ENCODE data around the gene RGS7.
"Not testable (repeated sequence)": the region's sequence is repeated elsewhere in the genome, so short reads cannot be mapped to it uniquely, and the experiment has no call there.

The RGS7 gene

GRCh38 chr1:241177660-241178059 lies 179.3 kb downstream of the RGS7 start:
- Histone ChIP-seq H3K9ac (ENCODE audit: low read length in 2 of 2) (no peak overlapping the region), H3K36me3 (ENCODE audit: control insufficient read depth in 2 of 2, insufficient read depth in 2 of 2, low read length in 2 of 2) (no peaks in the 10 kb centered on the region), H3K9me3 (ENCODE audit: control insufficient read depth in 2 of 2, low read length in 2 of 2) (peaks cover 0 to 2% of the 10 kb centered on the region in 2 donors), H3K4me1 (ENCODE audit: control insufficient read depth, insufficient read depth, low read length) (no peaks in the 10 kb centered on the region), H3K27me3 (ENCODE audit: control insufficient read depth in 1 of 2, insufficient read depth in 2 of 2, low read length in 2 of 2) (no peaks in the 10 kb centered on the region), H3K4me3 (ENCODE audit: low read length in 2 of 2) (no peak overlapping the region), H3K27ac (ENCODE audit: low read length) (no peak overlapping the region)

GRCh38 chr1:241172486-241172885 lies 184.5 kb downstream of the RGS7 start:
- Histone ChIP-seq H3K27me3 (ENCODE audit: control insufficient read depth in 1 of 2, insufficient read depth in 2 of 2, low read length in 2 of 2) (no peaks in the 10 kb centered on the region), H3K9ac (ENCODE audit: low read length in 2 of 2) (no peak overlapping the region), H3K4me3 (ENCODE audit: low read length in 2 of 2) (no peak overlapping the region), H3K36me3 (ENCODE audit: control insufficient read depth in 2 of 2, insufficient read depth in 2 of 2, low read length in 2 of 2) (no peaks in the 10 kb centered on the region), H3K9me3 (ENCODE audit: control insufficient read depth in 2 of 2, low read length in 2 of 2) (no peaks in the 10 kb centered on the region), H3K27ac (ENCODE audit: low read length) (no peak overlapping the region), H3K4me1 (ENCODE audit: control insufficient read depth, insufficient read depth, low read length) (no peaks in the 10 kb centered on the region)

DNA sequence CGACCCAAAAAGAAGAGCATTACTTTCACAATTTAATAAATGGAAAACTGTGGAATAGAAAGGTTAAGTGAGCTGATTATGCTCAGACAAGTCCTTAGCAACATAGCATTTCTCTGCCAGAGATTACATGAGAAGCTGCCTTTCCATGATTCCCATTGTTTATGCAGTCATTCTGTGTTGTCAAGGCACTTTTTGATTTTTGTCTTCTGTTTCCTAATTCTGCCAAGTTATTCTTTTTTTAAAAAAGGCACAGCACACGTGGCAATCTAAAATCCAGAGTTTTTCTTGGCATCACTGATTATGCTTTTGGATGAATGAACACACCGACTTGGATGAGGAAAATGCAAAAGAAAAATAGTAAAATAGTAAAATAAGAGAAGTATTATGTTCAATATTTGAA lies 185.0 kb downstream of the RGS7 start:
- Histone ChIP-seq H3K36me3 (ENCODE audit: control insufficient read depth in 2 of 2, insufficient read depth in 2 of 2, low read length in 2 of 2) (no peaks in the 10 kb centered on the region), H3K4me1 (ENCODE audit: control insufficient read depth, insufficient read depth, low read length) (no peaks in the 10 kb centered on the region), H3K9ac (ENCODE audit: low read length in 2 of 2) (no peak overlapping the region), H3K27ac (ENCODE audit: low read length) (no peak overlapping the region), H3K9me3 (ENCODE audit: control insufficient read depth in 2 of 2, low read length in 2 of 2) (no peaks in the 10 kb centered on the region), H3K27me3 (ENCODE audit: control insufficient read depth in 1 of 2, insufficient read depth in 2 of 2, low read length in 2 of 2) (no peaks in the 10 kb centered on the region), H3K4me3 (ENCODE audit: low read length in 2 of 2) (no peak overlapping the region)

GRCh38 chr1:241167121-241167630 lies 189.8 kb downstream of the RGS7 start:
- no peaks in the 10 kb centered on the region for H3K9me3 ChIP-seq (ENCODE audit: control insufficient read depth in 2 of 2, low read length in 2 of 2)
- H3K36me3 ChIP-seq (ENCODE audit: control insufficient read depth in 2 of 2, insufficient read depth in 2 of 2, low read length in 2 of 2): no peaks in the 10 kb centered on the region
- H3K4me1 ChIP-seq (ENCODE audit: control insufficient read depth, insufficient read depth, low read length): no peaks in the 10 kb centered on the region
- H3K9ac ChIP-seq (ENCODE audit: low read length in 2 of 2): no peak overlapping the region
- H3K27ac ChIP-seq (ENCODE audit: low read length): no peak overlapping the region
- H3K4me3 ChIP-seq (ENCODE audit: low read length in 2 of 2): no peak overlapping the region
- H3K27me3 ChIP-seq (ENCODE audit: control insufficient read depth in 1 of 2, insufficient read depth in 2 of 2, low read length in 2 of 2): no peaks in the 10 kb centered on the region

- H3K4me3 ChIP-seq (ENCODE audit: low read length in 2 of 2): no peak overlapping the region
- H3K9me3 ChIP-seq (ENCODE audit: control insufficient read depth in 2 of 2, low read length in 2 of 2): no peaks in the 10 kb centered on the region
- H3K9ac ChIP-seq (ENCODE audit: low read length in 2 of 2): no peak overlapping the region
- H3K4me1 ChIP-seq (ENCODE audit: control insufficient read depth, insufficient read depth, low read length): no peaks in the 10 kb centered on the region
- H3K27me3 ChIP-seq (ENCODE audit: control insufficient read depth in 1 of 2, insufficient read depth in 2 of 2, low read length in 2 of 2): no peaks in the 10 kb centered on the region
- no peak overlapping the region for H3K27ac ChIP-seq (ENCODE audit: low read length)
- no peaks in the 10 kb centered on the region for H3K36me3 ChIP-seq (ENCODE audit: control insufficient read depth in 2 of 2, insufficient read depth in 2 of 2, low read length in 2 of 2)
Measured at GRCh38 chr1:241166625-241167024, 190.4 kb downstream of the RGS7 start.

DNA sequence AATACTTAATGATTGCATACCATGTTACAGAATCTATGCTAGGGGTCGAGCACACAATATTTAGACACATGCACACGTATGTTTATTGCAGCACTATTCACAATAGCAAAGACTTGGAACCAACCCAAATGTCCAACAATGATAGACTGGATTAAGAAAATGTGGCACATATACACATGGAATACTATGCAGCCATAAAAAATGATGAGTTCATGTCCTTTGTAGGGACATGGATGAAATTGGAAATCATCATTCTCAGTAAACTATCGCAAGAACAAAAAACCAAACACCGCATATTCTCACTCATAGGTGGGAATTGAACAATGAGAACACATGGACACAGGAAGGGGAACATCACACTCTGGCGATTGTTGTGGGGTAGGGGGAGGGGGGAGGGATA lies 191.7 kb downstream of the RGS7 start:
- H3K27ac ChIP-seq (ENCODE audit: low read length); H3K9me3 ChIP-seq (ENCODE audit: control insufficient read depth in 2 of 2, low read length in 2 of 2); H3K36me3 ChIP-seq (ENCODE audit: control insufficient read depth in 2 of 2, insufficient read depth in 2 of 2, low read length in 2 of 2); H3K4me1 ChIP-seq (ENCODE audit: control insufficient read depth, insufficient read depth, low read length); H3K9ac ChIP-seq (ENCODE audit: low read length in 2 of 2); H3K27me3 ChIP-seq (ENCODE audit: control insufficient read depth in 1 of 2, insufficient read depth in 2 of 2, low read length in 2 of 2); H3K4me3 ChIP-seq (ENCODE audit: low read length in 2 of 2): not testable (repeated sequence)

DNA sequence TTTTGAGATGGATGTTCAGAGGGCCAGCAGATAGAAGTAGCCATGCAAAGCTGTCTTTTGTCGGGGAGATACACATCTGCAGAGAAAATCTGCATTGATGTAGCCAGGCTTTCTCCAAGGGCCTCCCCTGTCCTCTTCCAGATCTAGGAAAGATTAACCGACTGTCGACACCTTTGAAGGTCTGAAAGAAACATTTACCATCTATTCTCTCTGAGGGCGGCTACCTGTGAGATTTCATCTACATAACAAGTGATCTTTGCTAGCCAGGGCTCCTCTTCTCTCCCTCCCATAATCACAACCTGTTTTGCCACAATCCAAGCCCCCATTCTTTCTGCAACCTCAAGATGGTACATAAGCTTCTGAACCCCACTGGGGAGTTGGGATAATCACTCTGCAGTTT lies 193.6 kb downstream of the RGS7 start:
- H3K27ac ChIP-seq (ENCODE audit: low read length): no peak overlapping the region
- no peak overlapping the region for H3K4me3 ChIP-seq (ENCODE audit: low read length in 2 of 2)
- no peak overlapping the region for H3K9ac ChIP-seq (ENCODE audit: low read length in 2 of 2)
- H3K9me3 ChIP-seq (ENCODE audit: control insufficient read depth in 2 of 2, low read length in 2 of 2): no peaks in the 10 kb centered on the region
- no peaks in the 10 kb centered on the region for H3K27me3 ChIP-seq (ENCODE audit: control insufficient read depth in 1 of 2, insufficient read depth in 2 of 2, low read length in 2 of 2)
- no peaks in the 10 kb centered on the region for H3K4me1 ChIP-seq (ENCODE audit: control insufficient read depth, insufficient read depth, low read length)
- H3K36me3 ChIP-seq (ENCODE audit: control insufficient read depth in 2 of 2, insufficient read depth in 2 of 2, low read length in 2 of 2): no peaks in the 10 kb centered on the region

- Histone ChIP-seq H3K4me3 (ENCODE audit: low read length in 2 of 2) (no peak overlapping the region), H3K27ac (ENCODE audit: low read length) (no peak overlapping the region), H3K27me3 (ENCODE audit: control insufficient read depth in 1 of 2, insufficient read depth in 2 of 2, low read length in 2 of 2) (no peaks in the 10 kb centered on the region), H3K4me1 (ENCODE audit: control insufficient read depth, insufficient read depth, low read length) (no peaks in the 10 kb centered on the region), H3K9ac (ENCODE audit: low read length in 2 of 2) (no peak overlapping the region), H3K36me3 (ENCODE audit: control insufficient read depth in 2 of 2, insufficient read depth in 2 of 2, low read length in 2 of 2) (no peaks in the 10 kb centered on the region), H3K9me3 (ENCODE audit: control insufficient read depth in 2 of 2, low read length in 2 of 2) (no peaks in the 10 kb centered on the region)
Measured at GRCh38 chr1:241161188-241161689, 195.8 kb downstream of the RGS7 start.

DNA sequence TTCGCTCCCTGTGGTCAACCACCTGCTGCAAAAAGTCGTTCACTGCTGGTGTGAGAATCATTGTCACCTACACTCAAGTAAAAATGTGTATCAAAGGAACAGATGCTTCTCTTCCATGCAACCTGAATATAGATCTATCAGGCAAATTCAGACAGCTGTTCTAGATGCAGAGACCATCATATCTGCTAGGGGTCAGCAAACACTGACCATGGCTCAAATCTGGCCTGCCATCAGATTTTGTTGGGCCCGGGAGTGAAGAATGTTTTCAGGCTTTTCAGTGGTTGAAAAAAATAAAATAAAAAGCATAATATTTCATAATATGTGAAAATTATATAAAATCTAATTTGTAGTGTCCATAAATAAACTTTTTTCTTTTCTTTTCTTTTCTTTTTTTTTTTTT lies 199.6 kb downstream of the RGS7 start:
- H3K4me3 ChIP-seq (ENCODE audit: low read length in 2 of 2): no peak overlapping the region
- H3K27me3 ChIP-seq (ENCODE audit: control insufficient read depth in 1 of 2, insufficient read depth in 2 of 2, low read length in 2 of 2): no peaks in the 10 kb centered on the region
- no peaks in the 10 kb centered on the region for H3K36me3 ChIP-seq (ENCODE audit: control insufficient read depth in 2 of 2, insufficient read depth in 2 of 2, low read length in 2 of 2)
- H3K9ac ChIP-seq (ENCODE audit: low read length in 2 of 2): no peak overlapping the region
- H3K27ac ChIP-seq (ENCODE audit: low read length): no peak overlapping the region
- no peaks in the 10 kb centered on the region for H3K4me1 ChIP-seq (ENCODE audit: control insufficient read depth, insufficient read depth, low read length)
- H3K9me3 ChIP-seq (ENCODE audit: control insufficient read depth in 2 of 2, low read length in 2 of 2): no peaks in the 10 kb centered on the region

DNA sequence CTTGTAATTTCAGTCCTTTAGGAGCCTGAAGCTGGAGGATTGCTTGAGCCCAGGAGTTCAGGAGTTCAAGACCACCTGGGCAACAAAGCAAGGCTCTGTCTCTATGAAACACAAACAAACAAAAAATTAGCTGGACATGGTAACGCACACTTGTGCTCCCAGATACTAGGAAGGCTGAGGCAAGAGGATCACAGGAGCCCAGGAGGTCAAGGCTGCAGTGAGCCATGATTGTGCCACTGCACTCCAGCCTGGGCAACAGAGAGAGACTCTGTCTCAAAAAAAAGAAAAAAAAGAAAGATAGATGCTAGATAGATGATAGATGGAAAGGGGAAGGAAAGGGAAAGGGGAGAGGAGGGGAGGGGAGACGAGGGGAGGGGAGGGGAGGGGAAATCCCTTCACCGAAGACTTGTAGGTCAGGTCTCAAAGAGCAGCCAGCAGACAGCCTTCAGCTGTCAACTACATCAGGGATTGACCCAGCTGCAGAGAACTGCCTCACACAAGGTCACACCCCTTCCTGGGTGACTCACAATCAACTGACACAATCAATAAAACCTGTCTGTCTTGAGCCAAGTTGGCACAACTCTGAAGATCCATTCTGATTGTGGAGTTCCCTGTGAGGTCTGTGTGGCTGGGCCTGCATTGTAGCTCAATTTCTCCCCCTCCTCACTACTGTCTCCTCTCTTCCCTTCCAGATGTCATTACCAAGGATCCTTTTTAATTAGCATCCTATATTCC lies 200.6 kb downstream of the RGS7 start:
- Histone ChIP-seq H3K4me1 (ENCODE audit: control insufficient read depth, insufficient read depth, low read length) (no peaks in the 10 kb centered on the region), H3K9me3 (ENCODE audit: control insufficient read depth in 2 of 2, low read length in 2 of 2) (no peaks in the 10 kb centered on the region), H3K4me3 (ENCODE audit: low read length in 2 of 2) (no peak overlapping the region), H3K27ac (ENCODE audit: low read length) (no peak overlapping the region), H3K9ac (ENCODE audit: low read length in 2 of 2) (no peak overlapping the region), H3K36me3 (ENCODE audit: control insufficient read depth in 2 of 2, insufficient read depth in 2 of 2, low read length in 2 of 2) (no peaks in the 10 kb centered on the region), H3K27me3 (ENCODE audit: control insufficient read depth in 1 of 2, insufficient read depth in 2 of 2, low read length in 2 of 2) (no peaks in the 10 kb centered on the region)

- Histone ChIP-seq H3K9ac (ENCODE audit: low read length in 2 of 2) (no peak overlapping the region), H3K27ac (ENCODE audit: low read length) (no peak overlapping the region), H3K4me1 (ENCODE audit: control insufficient read depth, insufficient read depth, low read length) (no peaks in the 10 kb centered on the region), H3K4me3 (ENCODE audit: low read length in 2 of 2) (no peak overlapping the region), H3K27me3 (ENCODE audit: control insufficient read depth in 1 of 2, insufficient read depth in 2 of 2, low read length in 2 of 2) (no peaks in the 10 kb centered on the region), H3K9me3 (ENCODE audit: control insufficient read depth in 2 of 2, low read length in 2 of 2) (no peaks in the 10 kb centered on the region), H3K36me3 (ENCODE audit: control insufficient read depth in 2 of 2, insufficient read depth in 2 of 2, low read length in 2 of 2) (no peaks in the 10 kb centered on the region)
Measured at GRCh38 chr1:241145881-241146280, 211.1 kb downstream of the RGS7 start.

Data from stomach smooth muscle (tissue), 2 donors.